Nephron (organoid): Measurements from ENCODE around the gene BORCS5.

ENCODE experiments used
- H3K27ac Mint-ChIP-seq, 3 experiments: 2 replicates each; pipeline ENCODE4 v1.8.0; 2020; ENCODE audit warnings: mixed read lengths in 3 of 3, mild to moderate bottlenecking in 2 of 3, moderate library complexity in 1 of 3
- H3K27me3 Mint-ChIP-seq: 2 replicates; pipeline ENCODE4 v1.8.0; 2021; ENCODE audit warnings: low read depth, mild to moderate bottlenecking, moderate library complexity, mixed read lengths
- H3K36me3 Mint-ChIP-seq: 2 replicates; pipeline ENCODE4 v1.8.0; 2020; ENCODE audit warnings: low read depth, mixed read lengths
- H3K4me1 Mint-ChIP-seq: 2 replicates; pipeline ENCODE4 v1.8.0; 2020; ENCODE audit warnings: mixed read lengths
- H3K4me3 Mint-ChIP-seq, 3 experiments: 2 replicates each; pipeline ENCODE4 v1.8.0; 2020; ENCODE audit warnings: mild to moderate bottlenecking in 3 of 3, mixed read lengths in 3 of 3, moderate library complexity in 2 of 3
- H3K9me3 Mint-ChIP-seq: 2 replicates; pipeline ENCODE4 v1.8.0; 2020; ENCODE audit warnings: mixed read lengths
- TF ChIP-seq, protein P1 (sequence below), 3 experiments: fragments of 200-600 bp; sonication (generic); IDR thresholded peaks; one replicate each; pipeline ENCODE4 v1.5.0; 2021; ENCODE audit warnings: antibody characterized with exemption in 3 of 3; ENCODE audit not compliant: unreplicated experiment in 3 of 3

BORCS5 gene

DNA sequence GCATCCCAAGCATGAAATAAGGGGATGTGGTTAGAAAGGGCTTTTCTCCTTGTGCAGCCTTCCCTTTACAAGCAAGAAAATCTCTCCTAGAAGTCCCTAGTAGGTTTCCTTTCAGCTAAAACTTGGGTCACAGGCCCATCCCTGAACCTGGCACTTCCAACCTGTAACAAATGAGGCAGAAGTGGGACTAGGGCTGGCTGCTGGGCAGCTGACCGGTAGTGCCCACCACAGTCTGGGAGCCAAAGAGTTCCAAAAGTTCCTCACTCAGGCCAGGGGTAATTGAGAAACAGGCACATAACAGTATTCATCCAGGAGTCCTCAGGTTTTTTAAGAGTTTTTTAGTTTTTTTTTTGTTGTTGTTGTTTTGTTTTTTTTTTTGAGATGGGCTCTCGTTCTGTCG lies 30.6 kb upstream of the BORCS5 start:
- Mint-ChIP-seq H3K4me1 (peaks cover 47% of the 10 kb centered on the region), H3K4me3 (no peak overlapping the region), H3K27ac (peak overlapping the region in 1 of 3 experiments; percentile 47), H3K9me3 (peaks cover 5% of the 10 kb centered on the region), H3K36me3 (no peaks in the 10 kb centered on the region), H3K27me3 (peaks cover 4% of the 10 kb centered on the region)
- TF ChIP-seq, protein P1, sequence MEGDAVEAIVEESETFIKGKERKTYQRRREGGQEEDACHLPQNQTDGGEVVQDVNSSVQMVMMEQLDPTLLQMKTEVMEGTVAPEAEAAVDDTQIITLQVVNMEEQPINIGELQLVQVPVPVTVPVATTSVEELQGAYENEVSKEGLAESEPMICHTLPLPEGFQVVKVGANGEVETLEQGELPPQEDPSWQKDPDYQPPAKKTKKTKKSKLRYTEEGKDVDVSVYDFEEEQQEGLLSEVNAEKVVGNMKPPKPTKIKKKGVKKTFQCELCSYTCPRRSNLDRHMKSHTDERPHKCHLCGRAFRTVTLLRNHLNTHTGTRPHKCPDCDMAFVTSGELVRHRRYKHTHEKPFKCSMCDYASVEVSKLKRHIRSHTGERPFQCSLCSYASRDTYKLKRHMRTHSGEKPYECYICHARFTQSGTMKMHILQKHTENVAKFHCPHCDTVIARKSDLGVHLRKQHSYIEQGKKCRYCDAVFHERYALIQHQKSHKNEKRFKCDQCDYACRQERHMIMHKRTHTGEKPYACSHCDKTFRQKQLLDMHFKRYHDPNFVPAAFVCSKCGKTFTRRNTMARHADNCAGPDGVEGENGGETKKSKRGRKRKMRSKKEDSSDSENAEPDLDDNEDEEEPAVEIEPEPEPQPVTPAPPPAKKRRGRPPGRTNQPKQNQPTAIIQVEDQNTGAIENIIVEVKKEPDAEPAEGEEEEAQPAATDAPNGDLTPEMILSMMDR (IDR thresholded peaks at IDR 0.05; ENCODE audit: unreplicated experiment in 3 of 3), result no peak

DNA sequence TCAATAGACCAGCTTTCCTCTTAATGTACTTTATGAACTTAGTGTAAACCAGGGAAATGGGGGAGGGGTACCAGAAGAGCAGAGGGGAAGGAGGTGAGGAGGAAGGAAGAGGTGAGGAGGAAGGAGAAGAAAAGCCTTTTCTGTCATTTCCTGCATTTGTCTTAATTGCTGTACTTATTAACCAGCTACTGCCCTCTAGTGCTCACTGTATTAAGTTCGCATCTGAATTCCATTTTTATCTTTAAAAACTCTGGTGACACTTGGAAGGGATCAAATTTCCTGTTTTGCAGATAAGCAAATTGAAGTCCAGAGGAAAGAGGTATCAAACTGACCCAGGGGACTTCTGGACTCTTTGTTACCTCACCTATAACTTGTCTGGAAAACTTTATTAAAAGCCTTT lies 29.1 kb upstream of the BORCS5 start:
- Mint-ChIP-seq H3K9me3 (no peaks in the 10 kb centered on the region), H3K27me3 (peaks cover 8% of the 10 kb centered on the region), H3K4me1 (peaks cover 49% of the 10 kb centered on the region), H3K27ac (peak overlapping the region; percentile 55 to 74 (median 66)), H3K36me3 (no peaks in the 10 kb centered on the region), H3K4me3 (no peak overlapping the region)
- TF ChIP-seq, protein P1 (IDR thresholded peaks at IDR 0.05; ENCODE audit: unreplicated experiment in 3 of 3), result peak; percentile 65 to 67 (median 66)

DNA sequence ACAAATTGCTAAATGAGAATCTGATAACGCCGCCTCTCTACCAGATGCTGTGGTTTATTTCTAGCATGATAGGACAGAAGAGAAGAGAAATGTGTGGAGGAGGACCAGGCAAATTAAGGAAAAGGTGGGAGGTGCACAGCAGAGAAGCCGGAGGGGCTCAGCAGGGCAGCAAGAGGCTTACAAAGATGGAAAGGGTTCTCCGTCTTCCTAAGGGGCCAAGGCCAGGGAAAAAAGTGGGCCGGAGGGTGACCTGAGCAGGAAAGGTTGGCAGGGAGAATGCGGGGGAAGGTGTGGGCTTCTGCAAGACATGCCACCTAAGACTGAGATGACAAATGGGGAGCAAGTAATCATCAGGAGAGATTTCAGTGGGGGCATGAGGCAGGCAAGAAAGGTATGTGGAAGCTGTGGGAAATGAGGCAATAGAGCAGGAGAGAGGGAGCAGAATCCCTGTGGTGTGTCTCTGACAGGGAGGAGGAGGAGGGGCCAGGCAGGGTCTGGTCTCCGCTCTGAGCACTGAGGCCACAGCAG lies 25.6 kb upstream of the BORCS5 start:
- peaks cover 8% of the 10 kb centered on the region for H3K27me3 Mint-ChIP-seq

DNA sequence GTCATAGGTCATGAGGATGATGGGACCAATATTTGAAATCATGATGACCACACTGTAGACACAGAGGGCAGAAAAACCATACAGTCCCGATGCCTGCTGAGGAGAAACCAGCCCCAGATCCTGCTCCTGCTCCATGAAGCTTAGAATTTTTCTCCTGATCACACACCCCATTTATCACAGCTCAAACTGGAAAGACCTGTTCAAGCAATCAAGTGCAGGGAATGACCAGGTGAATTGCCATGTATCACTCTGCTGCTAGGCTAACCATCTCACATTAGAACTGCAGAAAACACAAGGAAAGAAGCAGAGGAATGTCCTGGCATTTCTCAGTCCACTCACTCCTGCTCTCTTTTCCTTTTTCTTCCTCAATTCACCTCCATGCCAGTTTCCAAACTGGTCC lies 25.0 kb upstream of the BORCS5 start:
- Mint-ChIP-seq H3K27me3 (peaks cover 8% of the 10 kb centered on the region), H3K4me3 (peak overlapping the region in 2 of 3 experiments; percentile 14 to 27), H3K4me1 (peaks cover 67% of the 10 kb centered on the region), H3K36me3 (no peaks in the 10 kb centered on the region), H3K27ac (peak overlapping the region; percentile 85 to 96 (median 92)), H3K9me3 (no peaks in the 10 kb centered on the region)
- TF ChIP-seq, protein P1 (IDR thresholded peaks at IDR 0.05; ENCODE audit: unreplicated experiment in 3 of 3), result no peak

More for the DNA sequence above, 25.6 kb upstream of the BORCS5 start:
- Mint-ChIP-seq H3K4me3 (peak overlapping the region; percentile 19 to 61 (median 40)), H3K36me3 (no peaks in the 10 kb centered on the region), H3K4me1 (peaks cover 66% of the 10 kb centered on the region), H3K27ac (peak overlapping the region; percentile 85 to 96 (median 92)), H3K9me3 (no peaks in the 10 kb centered on the region)
- TF ChIP-seq, protein P1 (IDR thresholded peaks at IDR 0.05; ENCODE audit: unreplicated experiment in 3 of 3), result no peak

DNA sequence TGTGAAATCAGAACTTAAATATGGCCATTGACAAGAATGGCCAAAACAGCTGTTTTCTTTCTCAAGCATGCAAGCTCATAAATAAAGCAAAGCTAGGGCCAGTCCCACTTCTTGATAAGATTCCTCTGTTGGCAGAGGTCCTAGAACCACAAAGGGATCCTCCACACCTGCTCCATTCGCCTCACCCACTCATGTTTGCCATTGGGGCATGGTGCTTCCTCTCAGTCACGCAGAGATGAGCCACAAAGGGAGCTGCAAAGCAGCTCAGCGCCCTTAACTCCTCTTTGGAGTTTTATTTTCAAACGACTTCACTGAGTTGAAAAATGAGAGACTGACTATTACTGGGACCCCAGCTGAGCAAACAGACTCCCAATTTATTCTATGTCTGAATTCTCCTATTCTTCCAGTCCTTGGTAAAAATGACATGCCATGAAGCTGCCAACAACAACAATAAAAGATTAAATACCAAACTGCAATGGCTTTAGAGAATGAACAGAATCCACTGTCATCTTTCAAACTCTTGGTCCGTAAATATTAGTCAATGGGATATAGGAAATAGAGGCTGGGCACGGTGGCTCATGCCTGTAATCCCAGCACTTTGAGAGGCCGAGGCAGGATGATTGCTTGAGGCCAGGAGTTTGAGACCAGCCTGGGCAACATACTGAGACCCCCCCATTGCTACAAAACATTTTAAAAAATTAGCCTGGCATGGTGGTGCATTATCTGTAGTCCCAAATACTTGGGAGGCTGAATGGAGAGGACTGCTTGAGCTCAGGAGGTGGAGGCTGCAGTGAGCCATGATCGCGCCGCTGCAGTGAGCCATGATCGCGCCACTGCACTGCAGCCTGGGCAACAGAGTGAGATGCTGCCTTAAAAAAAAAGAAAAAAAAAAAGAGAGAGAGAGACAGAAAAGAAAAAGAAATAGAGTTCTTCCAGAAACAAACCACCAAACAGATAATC lies 23.2 kb upstream of the BORCS5 start:
- no peaks in the 10 kb centered on the region for H3K9me3 Mint-ChIP-seq
- H3K36me3 Mint-ChIP-seq, result no peaks in the 10 kb centered on the region
- peak overlapping the region; percentile 86 to 93 (median 92) for H3K27ac Mint-ChIP-seq
- TF ChIP-seq, protein P1 (IDR thresholded peaks at IDR 0.05; ENCODE audit: unreplicated experiment in 3 of 3), result no peak
- H3K4me1 Mint-ChIP-seq, result peaks cover 59% of the 10 kb centered on the region
- peaks cover 8% of the 10 kb centered on the region for H3K27me3 Mint-ChIP-seq
- peak overlapping the region in 2 of 3 experiments; percentile 7 to 30 for H3K4me3 Mint-ChIP-seq
